SK-N-SH (cell line): ENCODE results near the gene PEX3.

Experiments used
- CHD2 ChIP-seq: fragments of 150-350 bp; IDR thresholded peaks from 2 replicates; pipeline ENCODE4 v1.6.1; 2018; ENCODE audit warnings: low read length; ENCODE audit not compliant: partially characterized antibody
- EP300 ChIP-seq, 2 experiments: IDR thresholded peaks; 2 replicates each; pipeline versions ENCODE4 v1.4.0 to v1.6.1; 2012; ENCODE audit warnings: borderline replicate concordance in 1 of 2, low read depth in 1 of 2, low read length in 1 of 2
- POLR2AphosphoS5 ChIP-seq: IDR thresholded peaks from 2 replicates; pipeline ENCODE4 v1.6.1; 2012; ENCODE audit warnings: low read depth, low read length
- SIN3A ChIP-seq: IDR thresholded peaks from 2 replicates; pipeline ENCODE4 v1.6.1; 2012; ENCODE audit warnings: low read depth, mild to moderate bottlenecking, low read length, moderate library complexity, borderline replicate concordance
- TAF1 ChIP-seq: IDR thresholded peaks from 2 replicates; pipeline ENCODE4 v1.6.1; 2012; ENCODE audit warnings: low read depth, mild to moderate bottlenecking, low read length, moderate library complexity, borderline replicate concordance
- TF ChIP-seq, protein P1 (sequence below): fragments of 150-350 bp; IDR thresholded peaks from 2 replicates; pipeline ENCODE4 v1.6.1; 2016; ENCODE audit warnings: mild to moderate bottlenecking, low read depth, low read length
- TF ChIP-seq, protein P2 (sequence below): IDR thresholded peaks from 2 replicates; pipeline ENCODE4 v1.4.0; 2012; ENCODE audit warnings: low read depth
- TF ChIP-seq, protein P3 (sequence below): fragments of 200-600 bp; sonication (generic); IDR thresholded peaks from 2 replicates; pipeline ENCODE4 v1.6.1; 2017; ENCODE audit warnings: antibody characterized with exemption, mild to moderate bottlenecking, moderate library complexity
- TF ChIP-seq, protein P4 (sequence below): IDR thresholded peaks from 2 replicates; pipeline ENCODE4 v1.6.1; 2012; ENCODE audit warnings: mild to moderate bottlenecking, low read depth, low read length, moderate library complexity
- TF ChIP-seq, protein P5 (sequence below): IDR thresholded peaks from 2 replicates; pipeline ENCODE4 v1.4.0; 2012; ENCODE audit warnings: low read depth, borderline replicate concordance

DNA sequence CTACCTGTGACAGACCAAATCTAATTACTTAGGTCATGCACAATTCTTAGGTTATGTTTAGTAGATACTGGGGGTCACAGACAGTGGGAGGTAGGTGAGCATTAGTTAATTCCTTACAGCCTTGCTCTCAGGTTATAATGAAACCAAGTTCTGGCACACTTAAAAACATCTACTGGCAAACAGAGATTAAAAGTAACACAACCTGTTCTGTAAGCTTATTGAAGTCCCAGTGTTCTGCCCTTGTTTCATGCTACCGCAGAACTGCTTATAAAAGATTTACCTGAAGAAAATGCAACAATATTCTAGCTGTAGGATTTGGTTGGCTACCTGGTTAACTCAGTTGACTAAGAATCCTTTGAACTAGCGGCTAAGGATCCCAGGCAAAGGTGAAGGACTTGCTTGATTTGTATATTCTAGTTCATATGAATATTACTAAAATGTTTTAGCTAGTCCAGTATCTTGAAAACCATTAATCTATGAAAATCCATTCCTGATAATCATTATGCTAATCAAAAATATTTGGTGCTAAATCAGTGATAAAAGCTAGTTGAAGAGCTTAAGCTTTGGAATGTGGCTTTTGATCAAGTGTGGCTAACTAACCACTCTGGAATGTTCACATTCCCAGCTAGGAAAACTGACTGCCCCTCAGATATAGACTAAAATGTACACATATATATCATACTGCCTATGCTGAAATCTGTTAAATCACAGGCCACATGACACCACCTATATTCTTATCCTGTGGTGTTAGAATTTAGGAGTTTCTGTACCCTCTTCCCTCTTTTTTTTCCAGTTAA lies 7.2 kb downstream of the PEX3 start:
- TF ChIP-seq, protein P1, sequence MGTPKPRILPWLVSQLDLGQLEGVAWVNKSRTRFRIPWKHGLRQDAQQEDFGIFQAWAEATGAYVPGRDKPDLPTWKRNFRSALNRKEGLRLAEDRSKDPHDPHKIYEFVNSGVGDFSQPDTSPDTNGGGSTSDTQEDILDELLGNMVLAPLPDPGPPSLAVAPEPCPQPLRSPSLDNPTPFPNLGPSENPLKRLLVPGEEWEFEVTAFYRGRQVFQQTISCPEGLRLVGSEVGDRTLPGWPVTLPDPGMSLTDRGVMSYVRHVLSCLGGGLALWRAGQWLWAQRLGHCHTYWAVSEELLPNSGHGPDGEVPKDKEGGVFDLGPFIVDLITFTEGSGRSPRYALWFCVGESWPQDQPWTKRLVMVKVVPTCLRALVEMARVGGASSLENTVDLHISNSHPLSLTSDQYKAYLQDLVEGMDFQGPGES, result no peak
- TF ChIP-seq, protein P2, sequence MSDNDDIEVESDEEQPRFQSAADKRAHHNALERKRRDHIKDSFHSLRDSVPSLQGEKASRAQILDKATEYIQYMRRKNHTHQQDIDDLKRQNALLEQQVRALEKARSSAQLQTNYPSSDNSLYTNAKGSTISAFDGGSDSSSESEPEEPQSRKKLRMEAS, result no peak
- TF ChIP-seq, protein P3, sequence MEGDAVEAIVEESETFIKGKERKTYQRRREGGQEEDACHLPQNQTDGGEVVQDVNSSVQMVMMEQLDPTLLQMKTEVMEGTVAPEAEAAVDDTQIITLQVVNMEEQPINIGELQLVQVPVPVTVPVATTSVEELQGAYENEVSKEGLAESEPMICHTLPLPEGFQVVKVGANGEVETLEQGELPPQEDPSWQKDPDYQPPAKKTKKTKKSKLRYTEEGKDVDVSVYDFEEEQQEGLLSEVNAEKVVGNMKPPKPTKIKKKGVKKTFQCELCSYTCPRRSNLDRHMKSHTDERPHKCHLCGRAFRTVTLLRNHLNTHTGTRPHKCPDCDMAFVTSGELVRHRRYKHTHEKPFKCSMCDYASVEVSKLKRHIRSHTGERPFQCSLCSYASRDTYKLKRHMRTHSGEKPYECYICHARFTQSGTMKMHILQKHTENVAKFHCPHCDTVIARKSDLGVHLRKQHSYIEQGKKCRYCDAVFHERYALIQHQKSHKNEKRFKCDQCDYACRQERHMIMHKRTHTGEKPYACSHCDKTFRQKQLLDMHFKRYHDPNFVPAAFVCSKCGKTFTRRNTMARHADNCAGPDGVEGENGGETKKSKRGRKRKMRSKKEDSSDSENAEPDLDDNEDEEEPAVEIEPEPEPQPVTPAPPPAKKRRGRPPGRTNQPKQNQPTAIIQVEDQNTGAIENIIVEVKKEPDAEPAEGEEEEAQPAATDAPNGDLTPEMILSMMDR, result no peak
- TF ChIP-seq CHD2, result no peak
- TF ChIP-seq, protein P4, sequence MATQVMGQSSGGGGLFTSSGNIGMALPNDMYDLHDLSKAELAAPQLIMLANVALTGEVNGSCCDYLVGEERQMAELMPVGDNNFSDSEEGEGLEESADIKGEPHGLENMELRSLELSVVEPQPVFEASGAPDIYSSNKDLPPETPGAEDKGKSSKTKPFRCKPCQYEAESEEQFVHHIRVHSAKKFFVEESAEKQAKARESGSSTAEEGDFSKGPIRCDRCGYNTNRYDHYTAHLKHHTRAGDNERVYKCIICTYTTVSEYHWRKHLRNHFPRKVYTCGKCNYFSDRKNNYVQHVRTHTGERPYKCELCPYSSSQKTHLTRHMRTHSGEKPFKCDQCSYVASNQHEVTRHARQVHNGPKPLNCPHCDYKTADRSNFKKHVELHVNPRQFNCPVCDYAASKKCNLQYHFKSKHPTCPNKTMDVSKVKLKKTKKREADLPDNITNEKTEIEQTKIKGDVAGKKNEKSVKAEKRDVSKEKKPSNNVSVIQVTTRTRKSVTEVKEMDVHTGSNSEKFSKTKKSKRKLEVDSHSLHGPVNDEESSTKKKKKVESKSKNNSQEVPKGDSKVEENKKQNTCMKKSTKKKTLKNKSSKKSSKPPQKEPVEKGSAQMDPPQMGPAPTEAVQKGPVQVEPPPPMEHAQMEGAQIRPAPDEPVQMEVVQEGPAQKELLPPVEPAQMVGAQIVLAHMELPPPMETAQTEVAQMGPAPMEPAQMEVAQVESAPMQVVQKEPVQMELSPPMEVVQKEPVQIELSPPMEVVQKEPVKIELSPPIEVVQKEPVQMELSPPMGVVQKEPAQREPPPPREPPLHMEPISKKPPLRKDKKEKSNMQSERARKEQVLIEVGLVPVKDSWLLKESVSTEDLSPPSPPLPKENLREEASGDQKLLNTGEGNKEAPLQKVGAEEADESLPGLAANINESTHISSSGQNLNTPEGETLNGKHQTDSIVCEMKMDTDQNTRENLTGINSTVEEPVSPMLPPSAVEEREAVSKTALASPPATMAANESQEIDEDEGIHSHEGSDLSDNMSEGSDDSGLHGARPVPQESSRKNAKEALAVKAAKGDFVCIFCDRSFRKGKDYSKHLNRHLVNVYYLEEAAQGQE, result no peak
- TF ChIP-seq, protein P5, sequence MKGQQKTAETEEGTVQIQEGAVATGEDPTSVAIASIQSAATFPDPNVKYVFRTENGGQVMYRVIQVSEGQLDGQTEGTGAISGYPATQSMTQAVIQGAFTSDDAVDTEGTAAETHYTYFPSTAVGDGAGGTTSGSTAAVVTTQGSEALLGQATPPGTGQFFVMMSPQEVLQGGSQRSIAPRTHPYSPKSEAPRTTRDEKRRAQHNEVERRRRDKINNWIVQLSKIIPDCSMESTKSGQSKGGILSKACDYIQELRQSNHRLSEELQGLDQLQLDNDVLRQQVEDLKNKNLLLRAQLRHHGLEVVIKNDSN, result no peak
- TF ChIP-seq POLR2AphosphoS5, result no peak
- no peak for TF ChIP-seq SIN3A
- no peak for TF ChIP-seq EP300 (IDR thresholded peaks at IDR 0.05; ENCODE audit: borderline replicate concordance in 1 of 2, low read depth in 1 of 2, low read length in 1 of 2)
- TF ChIP-seq TAF1, result no peak
